Keratinocyte (primary cell): ENCODE data around the gene ASTL.

Source experiments
- CTCF ChIP-seq, 3 experiments: IDR thresholded peaks in 1 of 3; conservative IDR thresholded peaks in 1 of 3; optimal IDR thresholded peaks in 1 of 3; 2 replicates in 2 of 3; 3 replicates in 1 of 3; pipeline versions ENCODE3 to v1.5.1; 2011; ENCODE audit warnings: low read length in 3 of 3, mild to moderate bottlenecking in 3 of 3, moderate library complexity in 2 of 3, control low read depth in 1 of 3, inconsistent platforms in 1 of 3; ENCODE audit not compliant: insufficient read depth in 2 of 3; ENCODE audit errors: extremely low read depth in 1 of 3
- EZH2 ChIP-seq: IDR thresholded peaks from one replicate; pipeline ENCODE4 v1.6.1; 2012; ENCODE audit warnings: inconsistent platforms, mild to moderate bottlenecking, low read length, moderate library complexity

- TF ChIP-seq CTCF (optimal IDR thresholded peaks at IDR 0.05 in 1 of 3, IDR thresholded peaks at IDR 0.05 in 1 of 3, conservative IDR thresholded peaks at IDR 0.05 in 1 of 3; ENCODE audit: extremely low read depth in 1 of 3, insufficient read depth in 2 of 3, low read length in 3 of 3) (no peak), EZH2 (no peak)
Measured at GRCh38 chr2:96107708-96108065, 30.6 kb downstream of the ASTL start.
